Activated CD4-positive, alpha-beta memory T cell treated with anti-CD3 and anti-CD28 coated beads for 36 hours (primary cell): ENCODE data around the gene IER3IP1. TPM values are rescaled to one million over a fixed set of nuclear protein-coding genes. Genes with fewer than 3 reads are reported as not detected.

ENCODE experiments used
- CTCF ChIA-PET: fragments of 350-600 bp; sonication (Branson Sonifier 250); formaldehyde crosslinking; loops from one replicate; lab custom pipeline; 2021; ENCODE audit warnings: antibody characterized with exemption, inconsistent platforms; lab: Charles Lee
- POLR2A ChIA-PET: fragments of 350-600 bp; sonication (Branson Sonifier 250); formaldehyde crosslinking; loops from one replicate; lab custom pipeline; 2021; ENCODE audit warnings: antibody characterized with exemption; lab: Charles Lee
- DNase-seq: peaks from one replicate; pipeline ENCODE4 v3.0.0-alpha.2; 2020
- H3K27ac Mint-ChIP-seq: one replicate; pipeline ENCODE4 v1.8.0; 2021; ENCODE audit warnings: mixed read lengths
- H3K27me3 Mint-ChIP-seq: one replicate; pipeline ENCODE4 v1.8.0; 2021; ENCODE audit warnings: mixed read lengths
- H3K36me3 Mint-ChIP-seq: one replicate; pipeline ENCODE4 v1.8.0; 2021; ENCODE audit warnings: mixed read lengths
- H3K4me1 Mint-ChIP-seq: one replicate; pipeline ENCODE4 v1.8.0; 2021; ENCODE audit warnings: low read depth, mixed read lengths
- H3K4me3 Mint-ChIP-seq: one replicate; pipeline ENCODE4 v1.8.0; 2021; ENCODE audit warnings: mild to moderate bottlenecking, mixed read lengths
- H3K9me3 Mint-ChIP-seq: one replicate; pipeline ENCODE4 v1.8.0; 2021; ENCODE audit warnings: mixed read lengths
- intact Hi-C: fragments of 100-400 bp; cut with micrococcal nuclease; formaldehyde crosslinking; loops from one replicate; pipeline ENCODE4 v1.15.1; 2023
- total RNA-seq, 2 experiments: library from RNA; stranded (reverse); gene quantifications; one replicate each; pipeline ENCODE4 v1.2.3, GENCODE V29; 2021

The IER3IP1 gene
- total RNA-seq, 2 experiments from 2014 or later = 10.9 to 11.0 TPM

GRCh38 chr18:47150824-47151366, 25.3 kb downstream of the IER3IP1 start:
- Mint-ChIP-seq H3K4me1 (peaks cover 28% of the 10 kb centered on the region), H3K27me3 (no peaks in the 10 kb centered on the region), H3K27ac (peak overlapping the region; percentile 91), H3K36me3 (peaks cover 9% of the 10 kb centered on the region), H3K9me3 (no peaks in the 10 kb centered on the region), H3K4me3 (peak overlapping the region; percentile 89)
- DNase-seq = peak; percentile 19
- CTCF ChIA-PET = interaction anchor here (0.5 to 2.3 kb wide), 3 partner anchors 30 to 189 kb away, joined by 3 to 12 read pairs (median 8); no protein-coding TSS in a partner anchor
- POLR2A ChIA-PET = interaction anchor here (0.8 to 1.1 kb wide), 3 partner anchors 13 to 233 kb away, joined by 3 to 4 read pairs (median 3); partner anchors contain the start of genes KATNAL2 and PIAS2
- intact Hi-C loops = loop anchor here (1.0 to 2.0 kb wide), 4 partner anchors 25 to 780 kb away; partner anchors contain the start of genes IER3IP1, KATNAL2, PIAS2 and SMAD2

- peak; percentile 88 for DNase-seq
- no peaks in the 10 kb centered on the region for H3K9me3 Mint-ChIP-seq
- peaks cover 33% of the 10 kb centered on the region for H3K4me1 Mint-ChIP-seq
- ChIA-PET POLR2A (interaction anchor here (0.5 to 1.1 kb wide), 6 partner anchors 13 to 1301 kb away, joined by 3 to 8 read pairs (median 3); partner anchors contain the start of genes KATNAL2 and PIAS2), CTCF (interaction anchor here (0.7 to 2.3 kb wide), 5 partner anchors 9 to 55 kb away, joined by 3 to 12 read pairs (median 3); no protein-coding TSS in a partner anchor)
- peak within 1 kb of the TSS; percentile 89 for H3K4me3 Mint-ChIP-seq
- peak within 1 kb of the TSS; percentile 91 for H3K27ac Mint-ChIP-seq
- intact Hi-C loops = loop anchor here (1.0 to 2.0 kb wide), 4 partner anchors 26 to 781 kb away; partner anchors contain the start of genes IER3IP1, KATNAL2, PIAS2 and SMAD2
- peaks cover 11% of the 10 kb centered on the region for H3K36me3 Mint-ChIP-seq
- no peaks in the 10 kb centered on the region for H3K27me3 Mint-ChIP-seq
Observed at GRCh38 chr18:47150029-47150823, 25.9 kb downstream of the IER3IP1 start, which contains the start of gene HDHD2. Gene HDHD2 (minus strand): TSS chr18:47150500. CDS start chr18:47136439, 14,061 bp downstream.

- H3K36me3 Mint-ChIP-seq = peaks cover 12% of the 10 kb centered on the region
- intact Hi-C loops = loop anchor here (1.0 to 2.0 kb wide), 4 partner anchors 27 to 781 kb away; partner anchors contain the start of genes IER3IP1, KATNAL2, PIAS2 and SMAD2
- peak overlapping the region; percentile 91 for H3K27ac Mint-ChIP-seq
- POLR2A ChIA-PET = interaction anchor here (0.6 to 1.1 kb wide), 2 partner anchors 23 to 29 kb away, joined by 3 to 8 read pairs; no protein-coding TSS in a partner anchor
- CTCF ChIA-PET = interaction anchor here (0.7 to 2.3 kb wide), 4 partner anchors 10 to 55 kb away, joined by 3 to 12 read pairs (median 6); no protein-coding TSS in a partner anchor
- peak overlapping the region; percentile 89 for H3K4me3 Mint-ChIP-seq
- H3K4me1 Mint-ChIP-seq = peaks cover 33% of the 10 kb centered on the region
- DNase-seq = no peak
- no peaks in the 10 kb centered on the region for H3K27me3 Mint-ChIP-seq
- no peaks in the 10 kb centered on the region for H3K9me3 Mint-ChIP-seq
Observed at GRCh38 chr18:47149457-47150028, 26.6 kb downstream of the IER3IP1 start.

- H3K27ac Mint-ChIP-seq = no peak overlapping the region
- no peaks in the 10 kb centered on the region for H3K9me3 Mint-ChIP-seq
- peaks cover 11% of the 10 kb centered on the region for H3K36me3 Mint-ChIP-seq
- POLR2A ChIA-PET = no interaction called here
- H3K4me1 Mint-ChIP-seq = peaks cover 29% of the 10 kb centered on the region
- no peak for DNase-seq
- no peak overlapping the region for H3K4me3 Mint-ChIP-seq
- intact Hi-C loops = no loop called here
- CTCF ChIA-PET = no interaction called here
- H3K27me3 Mint-ChIP-seq = no peaks in the 10 kb centered on the region
Observed at GRCh38 chr18:47146206-47146605, 30.0 kb downstream of the IER3IP1 start.

- H3K27me3 Mint-ChIP-seq = no peaks in the 10 kb centered on the region
- ChIA-PET POLR2A (no interaction called here), CTCF (no interaction called here)
- intact Hi-C loops = no loop called here
- H3K4me3 Mint-ChIP-seq = no peak overlapping the region
- no peak overlapping the region for H3K27ac Mint-ChIP-seq
- no peak for DNase-seq
- H3K4me1 Mint-ChIP-seq = peaks cover 20% of the 10 kb centered on the region
- peaks cover 15% of the 10 kb centered on the region for H3K36me3 Mint-ChIP-seq
- no peaks in the 10 kb centered on the region for H3K9me3 Mint-ChIP-seq
Observed at GRCh38 chr18:47143899-47144485, 32.2 kb downstream of the IER3IP1 start.

- ChIA-PET POLR2A (no interaction called here), CTCF (no interaction called here)
- no peak overlapping the region for H3K4me3 Mint-ChIP-seq
- peaks cover 13% of the 10 kb centered on the region for H3K4me1 Mint-ChIP-seq
- intact Hi-C loops = no loop called here
- no peak overlapping the region for H3K27ac Mint-ChIP-seq
- peaks cover 15% of the 10 kb centered on the region for H3K36me3 Mint-ChIP-seq
- H3K9me3 Mint-ChIP-seq = no peaks in the 10 kb centered on the region
- no peaks in the 10 kb centered on the region for H3K27me3 Mint-ChIP-seq
- DNase-seq = no peak
Observed at GRCh38 chr18:47143153-47143552, 33.0 kb downstream of the IER3IP1 start.

- Mint-ChIP-seq H3K27me3 (no peaks in the 10 kb centered on the region), H3K4me3 (no peak overlapping the region)
Observed at GRCh38 chr18:47141289-47141688, 34.9 kb downstream of the IER3IP1 start.

GRCh38 chr18:47121146-47121545, 55.0 kb downstream of the IER3IP1 start:
- no peak overlapping the region for H3K4me3 Mint-ChIP-seq

More at GRCh38 chr18:47141289-47141688, 34.9 kb downstream of the IER3IP1 start:
- ChIA-PET CTCF (no interaction called here), POLR2A (no interaction called here)
- H3K9me3 Mint-ChIP-seq = no peaks in the 10 kb centered on the region
- intact Hi-C loops = no loop called here
- no peak overlapping the region for H3K27ac Mint-ChIP-seq
- DNase-seq = no peak
- peaks cover 15% of the 10 kb centered on the region for H3K36me3 Mint-ChIP-seq
- peaks cover 13% of the 10 kb centered on the region for H3K4me1 Mint-ChIP-seq

GRCh38 chr18:47120428-47120827, 55.7 kb downstream of the IER3IP1 start:
- intact Hi-C loops = loop anchor here (1.0 to 2.0 kb wide), 2 partner anchors 30 to 56 kb away; partner anchors contain the start of genes HDHD2 and IER3IP1
- no peak overlapping the region for H3K4me3 Mint-ChIP-seq
- H3K27ac Mint-ChIP-seq = peak overlapping the region; percentile 40
- DNase-seq = peak; percentile 37
- ChIA-PET CTCF (interaction anchor here (0.9 to 1.4 kb wide), 3 partner anchors 30 to 629 kb away, joined by 3 to 12 read pairs (median 3); partner anchors contain the start of gene HDHD2), POLR2A (interaction anchor here (0.9 to 1.0 kb wide), 4 partner anchors 30 to 55 kb away, joined by 4 to 8 read pairs (median 4); partner anchors contain the start of gene HDHD2)
- H3K9me3 Mint-ChIP-seq = no peaks in the 10 kb centered on the region
- H3K27me3 Mint-ChIP-seq = no peaks in the 10 kb centered on the region
- H3K36me3 Mint-ChIP-seq = peaks cover 29% of the 10 kb centered on the region
- peaks cover 26% of the 10 kb centered on the region for H3K4me1 Mint-ChIP-seq

More at GRCh38 chr18:47121146-47121545, 55.0 kb downstream of the IER3IP1 start:
- Mint-ChIP-seq H3K36me3 (peaks cover 29% of the 10 kb centered on the region), H3K27me3 (no peaks in the 10 kb centered on the region), H3K9me3 (no peaks in the 10 kb centered on the region), H3K27ac (no peak overlapping the region), H3K4me1 (peaks cover 26% of the 10 kb centered on the region)
- CTCF ChIA-PET = interaction anchor here (1.4 kb wide), 1 partner anchor 29 kb away, joined by 12 read pairs; the partner anchor contains the start of gene HDHD2
- DNase-seq = no peak
- intact Hi-C loops = loop anchor here (2.0 kb wide), 1 partner anchor 56 kb away; the partner anchor contains the start of gene IER3IP1
- POLR2A ChIA-PET = interaction anchor here (1.0 kb wide), 1 partner anchor 54 kb away, joined by 4 read pairs; no protein-coding TSS in a partner anchor

- ChIA-PET CTCF (no interaction called here), POLR2A (no interaction called here)
- no peak overlapping the region for H3K27ac Mint-ChIP-seq
- no peak overlapping the region for H3K4me3 Mint-ChIP-seq
- H3K9me3 Mint-ChIP-seq = no peaks in the 10 kb centered on the region
- DNase-seq = no peak
- peaks cover 28% of the 10 kb centered on the region for H3K36me3 Mint-ChIP-seq
- peaks cover 26% of the 10 kb centered on the region for H3K4me1 Mint-ChIP-seq
- intact Hi-C loops = no loop called here
- H3K27me3 Mint-ChIP-seq = no peaks in the 10 kb centered on the region
Observed at GRCh38 chr18:47118981-47119380, 57.2 kb downstream of the IER3IP1 start.

- DNase-seq = no peak
- ChIA-PET CTCF (no interaction called here), POLR2A (no interaction called here)
- intact Hi-C loops = no loop called here
- no peak overlapping the region for H3K27ac Mint-ChIP-seq
- H3K4me1 Mint-ChIP-seq = peaks cover 9% of the 10 kb centered on the region
- peaks cover 38% of the 10 kb centered on the region for H3K36me3 Mint-ChIP-seq
- no peaks in the 10 kb centered on the region for H3K27me3 Mint-ChIP-seq
- H3K4me3 Mint-ChIP-seq = no peak overlapping the region
- no peaks in the 10 kb centered on the region for H3K9me3 Mint-ChIP-seq
Observed at GRCh38 chr18:47115205-47115604, 61.0 kb downstream of the IER3IP1 start.
